Activated T-cell treated with anti-CD3 and anti-CD28 coated beads, Interleukin-2, amount 50 U/mL, for 24 hours (primary cell): Measurements from ENCODE around the gene MBNL1.

Experiments
- DNase-seq: peaks from one replicate; pipeline ENCODE4 v3.0.0-alpha.2; 2020
- H3K27ac Mint-ChIP-seq: 2 replicates; pipeline ENCODE4 v1.8.0; 2020; ENCODE audit warnings: mild to moderate bottlenecking, mixed read lengths
- H3K27me3 Mint-ChIP-seq: 2 replicates; pipeline ENCODE4 v1.8.0; 2020; ENCODE audit warnings: mixed read lengths
- H3K36me3 Mint-ChIP-seq: 2 replicates; pipeline ENCODE4 v1.8.0; 2020; ENCODE audit warnings: low read depth, mixed read lengths
- H3K4me1 Mint-ChIP-seq: 2 replicates; pipeline ENCODE4 v1.8.0; 2020; ENCODE audit warnings: low read depth, mixed read lengths
- H3K4me3 Mint-ChIP-seq: 2 replicates; pipeline ENCODE4 v1.8.0; 2020; ENCODE audit warnings: mild to moderate bottlenecking, moderate library complexity, mixed read lengths
- H3K9me3 Mint-ChIP-seq: 2 replicates; pipeline ENCODE4 v1.8.0; 2020; ENCODE audit warnings: mixed read lengths

Gene MBNL1

DNA sequence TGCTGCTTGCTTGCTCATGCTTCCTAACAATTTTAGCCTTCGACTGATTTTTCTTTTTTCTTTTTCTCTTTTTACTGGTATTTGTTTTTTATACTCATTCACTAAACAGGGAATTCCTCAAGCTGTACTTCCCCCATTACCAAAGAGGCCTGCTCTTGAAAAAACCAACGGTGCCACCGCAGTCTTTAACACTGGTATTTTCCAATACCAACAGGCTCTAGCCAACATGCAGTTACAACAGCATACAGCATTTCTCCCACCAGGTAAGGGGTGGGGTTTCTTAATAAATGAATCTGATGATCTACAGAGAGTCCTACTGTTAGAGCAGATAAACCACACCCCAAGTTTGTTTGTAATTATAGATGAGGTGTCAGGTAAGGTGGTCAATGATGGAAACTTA, 178.8 kb downstream of the MBNL1 start:
- Mint-ChIP-seq H3K9me3 (no peaks in the 10 kb centered on the region), H3K4me1 (peaks cover 77% of the 10 kb centered on the region), H3K27ac (peak overlapping the region; percentile 88), H3K27me3 (no peaks in the 10 kb centered on the region), H3K36me3 (peaks cover 81% of the 10 kb centered on the region), H3K4me3 (no peak overlapping the region)
- DNase-seq, result no peak

- Mint-ChIP-seq H3K27ac (no peak overlapping the region), H3K27me3 (no peaks in the 10 kb centered on the region), H3K9me3 (no peaks in the 10 kb centered on the region), H3K4me1 (peaks cover 74% of the 10 kb centered on the region), H3K36me3 (peaks cover 84% of the 10 kb centered on the region), H3K4me3 (no peak overlapping the region)
- DNase-seq, result no peak
Observed at GRCh38 chr3:152448091-152448490, 179.4 kb downstream of the MBNL1 start.

- Mint-ChIP-seq H3K27me3 (no peaks in the 10 kb centered on the region), H3K4me3 (no peak overlapping the region), H3K36me3 (peaks cover 84% of the 10 kb centered on the region), H3K9me3 (no peaks in the 10 kb centered on the region), H3K4me1 (peaks cover 56% of the 10 kb centered on the region), H3K27ac (peak overlapping the region; percentile 53)
- no peak for DNase-seq
Observed at GRCh38 chr3:152452318-152452717, 183.6 kb downstream of the MBNL1 start.

DNA sequence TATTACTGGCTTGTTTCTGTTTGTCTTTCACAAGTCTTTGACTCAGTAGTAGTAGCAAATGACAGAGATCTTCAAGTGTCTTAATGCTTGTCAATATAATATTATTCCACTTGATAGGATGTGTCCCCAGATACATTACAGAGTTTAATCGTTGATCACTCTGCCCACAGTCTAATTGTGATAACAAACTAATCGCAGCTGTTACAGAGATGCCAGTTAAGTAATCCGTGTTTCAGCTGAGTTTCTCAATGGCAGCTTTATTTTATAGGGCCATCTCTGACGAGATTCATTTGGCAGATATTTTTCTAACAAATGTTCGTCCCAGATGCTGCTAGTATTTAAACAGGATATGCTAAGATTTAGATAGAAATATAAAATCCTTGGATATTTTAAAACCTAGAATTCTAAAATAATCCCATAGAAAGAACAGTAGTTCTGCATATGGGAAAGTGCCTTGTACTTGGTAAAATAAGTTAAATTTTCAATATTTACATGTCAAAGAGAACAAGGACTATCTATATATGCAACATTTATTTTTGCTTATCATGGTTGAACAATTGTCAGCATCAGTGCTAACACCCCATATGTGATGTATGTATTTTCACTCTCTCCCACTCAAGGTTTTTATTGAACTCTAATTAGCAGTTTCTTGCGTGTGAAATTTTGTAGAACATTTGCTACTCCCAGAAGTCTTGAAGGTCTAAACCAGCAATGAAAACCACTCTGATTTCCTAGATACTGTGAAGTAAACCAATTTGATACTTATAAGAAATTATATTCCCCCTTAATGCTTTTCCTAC, 185.5 kb downstream of the MBNL1 start:
- peaks cover 82% of the 10 kb centered on the region for H3K36me3 Mint-ChIP-seq
- peaks cover 60% of the 10 kb centered on the region for H3K4me1 Mint-ChIP-seq
- no peak for DNase-seq
- H3K27ac Mint-ChIP-seq, result peak overlapping the region; percentile 80
- H3K27me3 Mint-ChIP-seq, result no peaks in the 10 kb centered on the region
- no peaks in the 10 kb centered on the region for H3K9me3 Mint-ChIP-seq
- H3K4me3 Mint-ChIP-seq, result no peak overlapping the region

- no peak for DNase-seq
- Mint-ChIP-seq H3K36me3 (peaks cover 81% of the 10 kb centered on the region), H3K4me3 (no peak overlapping the region), H3K4me1 (peaks cover 62% of the 10 kb centered on the region), H3K9me3 (no peaks in the 10 kb centered on the region), H3K27me3 (no peaks in the 10 kb centered on the region), H3K27ac (peak overlapping the region; percentile 71)
Observed at GRCh38 chr3:152455989-152456388, 187.3 kb downstream of the MBNL1 start.

DNA sequence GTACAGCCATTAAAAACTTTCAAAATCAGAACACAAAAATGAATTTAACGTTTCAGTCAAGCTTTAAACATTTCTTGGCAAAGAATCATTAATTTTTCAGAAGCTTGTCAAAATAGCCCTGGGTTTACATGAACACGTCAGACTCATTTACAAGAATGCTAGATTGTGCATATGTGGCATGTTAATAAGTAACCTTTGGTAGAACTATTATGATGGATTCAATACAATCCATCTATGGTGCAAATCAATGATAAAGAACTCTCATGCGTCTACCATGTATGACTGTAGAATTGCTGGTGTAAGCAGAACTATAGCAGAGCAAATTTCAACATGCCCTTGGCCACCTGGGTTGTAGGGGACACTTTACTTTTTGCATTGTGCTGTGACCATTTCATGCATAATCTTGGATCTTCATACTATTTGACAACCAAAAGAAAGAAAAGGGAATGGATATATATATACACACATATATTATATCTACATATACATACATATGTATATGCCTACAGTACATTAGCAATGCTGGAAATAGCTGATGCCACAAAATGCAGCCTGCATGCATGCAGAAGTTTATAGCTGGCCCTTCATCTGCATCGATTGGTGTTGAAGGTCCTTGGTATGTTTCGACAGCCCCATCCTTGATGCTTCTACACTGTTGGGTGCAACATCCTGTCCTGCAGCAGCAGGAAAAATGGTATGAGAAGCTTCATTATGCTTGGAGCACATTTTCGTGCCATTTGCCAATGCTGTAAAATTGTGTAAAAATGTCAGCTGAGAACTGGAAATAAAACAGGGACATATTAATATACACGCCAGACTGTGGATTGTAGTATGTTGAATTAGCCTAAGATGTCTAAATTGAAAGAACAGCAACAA, 189.0 kb downstream of the MBNL1 start:
- no peaks in the 10 kb centered on the region for H3K27me3 Mint-ChIP-seq
- H3K27ac Mint-ChIP-seq, result peak overlapping the region; percentile 84
- no peaks in the 10 kb centered on the region for H3K9me3 Mint-ChIP-seq
- peaks cover 51% of the 10 kb centered on the region for H3K4me1 Mint-ChIP-seq
- H3K4me3 Mint-ChIP-seq, result no peak overlapping the region
- DNase-seq, result no peak
- H3K36me3 Mint-ChIP-seq, result peaks cover 80% of the 10 kb centered on the region

DNA sequence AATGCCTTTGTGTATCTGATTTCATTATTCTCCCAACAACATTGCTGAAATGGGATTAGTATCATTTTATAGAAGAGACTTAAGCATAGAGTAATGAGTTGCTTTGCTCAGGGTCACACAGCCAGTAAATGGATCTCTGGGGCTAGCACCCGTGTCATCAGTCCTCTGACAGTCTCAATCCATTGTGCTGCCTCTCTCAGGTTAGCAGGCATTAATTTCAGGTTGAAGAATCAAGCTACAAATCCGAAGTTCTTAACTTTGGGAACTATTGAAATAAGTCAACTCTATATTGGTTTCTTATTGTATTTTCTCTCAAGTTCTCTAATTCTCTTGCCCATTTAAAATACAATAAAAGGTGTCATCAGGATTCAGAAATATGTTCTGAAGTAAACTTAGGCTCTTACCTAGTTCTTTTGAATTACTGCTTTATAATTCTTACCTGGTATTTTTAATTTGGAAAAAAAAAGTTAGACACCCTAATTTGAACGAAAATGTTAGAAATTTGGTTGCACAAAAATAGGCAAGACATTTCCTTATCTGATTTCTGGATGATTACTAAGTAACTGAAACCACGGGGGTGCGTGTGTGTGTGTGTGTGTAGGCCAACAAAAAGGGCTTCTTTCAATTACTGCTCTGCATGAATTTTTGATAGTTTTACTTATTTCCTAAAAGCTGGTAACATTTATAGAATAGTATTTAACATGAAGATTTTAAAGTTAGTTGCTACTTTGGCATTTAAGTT, 189.8 kb downstream of the MBNL1 start:
- peaks cover 81% of the 10 kb centered on the region for H3K36me3 Mint-ChIP-seq
- DNase-seq, result no peak
- H3K4me1 Mint-ChIP-seq, result peaks cover 49% of the 10 kb centered on the region
- no peak overlapping the region for H3K4me3 Mint-ChIP-seq
- no peaks in the 10 kb centered on the region for H3K27me3 Mint-ChIP-seq
- H3K9me3 Mint-ChIP-seq, result no peaks in the 10 kb centered on the region
- H3K27ac Mint-ChIP-seq, result peak overlapping the region; percentile 84

DNA sequence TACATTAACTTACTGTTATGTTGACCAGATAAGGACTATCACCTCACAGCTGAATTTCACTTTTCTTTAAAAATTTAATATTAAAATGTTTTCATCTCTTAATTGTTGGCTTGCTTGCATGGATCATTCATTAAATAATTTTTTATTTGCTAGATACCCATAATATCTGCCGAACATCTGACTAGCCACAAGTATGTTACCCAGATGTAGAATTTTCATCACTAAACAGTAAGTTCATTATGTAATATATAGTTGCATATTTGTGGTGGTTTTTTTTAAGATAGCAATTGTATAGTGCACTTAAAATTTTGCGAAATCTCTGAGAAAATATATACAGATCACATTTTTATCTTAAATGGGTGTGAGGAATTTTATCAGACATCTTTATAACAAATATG, 190.4 kb downstream of the MBNL1 start:
- Mint-ChIP-seq H3K4me1 (peaks cover 46% of the 10 kb centered on the region), H3K27me3 (no peaks in the 10 kb centered on the region), H3K27ac (peak overlapping the region; percentile 84), H3K36me3 (peaks cover 80% of the 10 kb centered on the region), H3K9me3 (no peaks in the 10 kb centered on the region), H3K4me3 (no peak overlapping the region)
- no peak for DNase-seq

- Mint-ChIP-seq H3K4me3 (no peak overlapping the region), H3K36me3 (peaks cover 76% of the 10 kb centered on the region)
Observed at GRCh38 chr3:152459572-152459971, 190.8 kb downstream of the MBNL1 start.

DNA sequence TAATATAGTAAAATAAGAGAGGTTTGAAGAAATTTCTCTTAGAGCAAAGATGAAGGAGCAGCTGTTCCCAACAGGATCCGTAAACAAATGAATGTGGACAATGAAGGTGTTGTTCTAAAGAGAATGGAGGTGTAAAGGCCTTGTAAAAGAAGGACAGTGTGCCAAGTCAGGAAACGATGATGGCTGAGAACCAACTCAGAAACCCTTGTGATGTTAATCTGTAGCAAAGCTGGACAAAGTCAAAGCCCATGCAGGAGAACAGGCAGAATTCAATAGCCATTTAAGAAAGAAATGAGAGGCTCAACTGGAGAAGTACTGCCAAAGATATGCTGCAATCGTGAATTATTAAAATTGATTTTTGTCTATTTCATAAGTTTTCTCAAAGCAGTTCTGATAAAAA, 192.2 kb downstream of the MBNL1 start:
- H3K4me3 Mint-ChIP-seq, result no peak overlapping the region
- peak overlapping the region; percentile 74 for H3K27ac Mint-ChIP-seq
- H3K4me1 Mint-ChIP-seq, result peaks cover 39% of the 10 kb centered on the region
- H3K27me3 Mint-ChIP-seq, result no peaks in the 10 kb centered on the region
- H3K9me3 Mint-ChIP-seq, result no peaks in the 10 kb centered on the region
- DNase-seq, result no peak
- peaks cover 81% of the 10 kb centered on the region for H3K36me3 Mint-ChIP-seq

More at GRCh38 chr3:152459572-152459971, 190.8 kb downstream of the MBNL1 start:
- no peaks in the 10 kb centered on the region for H3K9me3 Mint-ChIP-seq
- peaks cover 43% of the 10 kb centered on the region for H3K4me1 Mint-ChIP-seq
- no peak for DNase-seq
- peak overlapping the region; percentile 75 for H3K27ac Mint-ChIP-seq
- H3K27me3 Mint-ChIP-seq, result no peaks in the 10 kb centered on the region

- peaks cover 37% of the 10 kb centered on the region for H3K4me1 Mint-ChIP-seq
- no peak overlapping the region for H3K4me3 Mint-ChIP-seq
- no peaks in the 10 kb centered on the region for H3K27me3 Mint-ChIP-seq
- peaks cover 81% of the 10 kb centered on the region for H3K36me3 Mint-ChIP-seq
- DNase-seq, result no peak
- no peaks in the 10 kb centered on the region for H3K9me3 Mint-ChIP-seq
- peak overlapping the region; percentile 74 for H3K27ac Mint-ChIP-seq
Observed at GRCh38 chr3:152461460-152461859, 192.7 kb downstream of the MBNL1 start.

- H3K9me3 Mint-ChIP-seq, result no peaks in the 10 kb centered on the region
- DNase-seq, result no peak
- H3K27ac Mint-ChIP-seq, result peak overlapping the region; percentile 71
- peaks cover 47% of the 10 kb centered on the region for H3K36me3 Mint-ChIP-seq
- peaks cover 13% of the 10 kb centered on the region for H3K4me1 Mint-ChIP-seq
- H3K4me3 Mint-ChIP-seq, result no peak overlapping the region
- H3K27me3 Mint-ChIP-seq, result no peaks in the 10 kb centered on the region
Observed at GRCh38 chr3:152466784-152467183, 198.1 kb downstream of the MBNL1 start.

GRCh38 chr3:152469248-152470025, 200.7 kb downstream of the MBNL1 start:
- no peak overlapping the region for H3K4me3 Mint-ChIP-seq
- no peak overlapping the region for H3K27ac Mint-ChIP-seq
- no peaks in the 10 kb centered on the region for H3K27me3 Mint-ChIP-seq
- H3K9me3 Mint-ChIP-seq, result no peaks in the 10 kb centered on the region
- peaks cover 19% of the 10 kb centered on the region for H3K4me1 Mint-ChIP-seq
- H3K36me3 Mint-ChIP-seq, result peaks cover 29% of the 10 kb centered on the region
- no peak for DNase-seq

DNA sequence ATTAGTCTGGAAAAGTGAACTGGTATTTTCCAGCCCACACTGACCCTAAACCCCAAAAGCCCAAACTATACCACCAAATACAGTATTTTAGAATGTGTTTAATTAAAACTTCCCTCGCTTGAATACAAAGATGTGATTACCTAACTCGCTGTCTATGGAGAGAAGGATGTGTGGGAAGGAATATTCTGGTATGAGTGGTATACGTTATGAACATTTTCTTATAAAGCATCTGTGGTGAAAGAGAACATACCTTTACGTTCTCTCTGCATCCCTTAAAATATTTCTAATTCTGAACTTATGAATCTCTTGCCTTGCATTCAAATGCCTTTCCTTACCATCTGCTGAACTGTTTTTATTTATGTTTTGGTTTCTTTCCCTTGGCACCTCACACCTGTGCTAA, 201.4 kb downstream of the MBNL1 start:
- H3K36me3 Mint-ChIP-seq, result peaks cover 22% of the 10 kb centered on the region
- DNase-seq, result no peak
- H3K9me3 Mint-ChIP-seq, result no peaks in the 10 kb centered on the region
- H3K27ac Mint-ChIP-seq, result no peak overlapping the region
- H3K27me3 Mint-ChIP-seq, result no peaks in the 10 kb centered on the region
- H3K4me3 Mint-ChIP-seq, result no peak overlapping the region
- H3K4me1 Mint-ChIP-seq, result peaks cover 19% of the 10 kb centered on the region
